Caco-2 (cell line): Measurements from ENCODE around the gene FBF1. TPM values are rescaled to one million over a fixed set of nuclear protein-coding genes. Genes with fewer than 3 reads are reported as not detected.

Experiments
- BruUV-seq: library from RNA; stranded (reverse); fragments of 400-500 nt; replicated peaks from 2 replicates; lab custom pipeline; 2021; lab: Mats Ljungman, UMichigan
- CTCF ChIA-PET: fragments of 300-600 bp; sonication (Branson Sonifier 250); formaldehyde crosslinking; loops from one replicate; lab custom pipeline; 2022; ENCODE audit warnings: antibody characterized with exemption; lab: Charles Lee
- POLR2A ChIA-PET: fragments of 300-600 bp; sonication (Branson Sonifier 250); formaldehyde crosslinking; loops from one replicate; lab custom pipeline; 2022; ENCODE audit warnings: antibody characterized with exemption; lab: Charles Lee
- DNase-seq, 2 experiments: peaks; one replicate each; pipeline versions ENCODE4 v3.0.0 to v3.0.0-alpha.2; 2020 to 2022
- H3K27me3 ChIP-seq: replicated peaks from 2 replicates; pipeline ENCODE4 v1.6.0; 2011; ENCODE audit warnings: low read length; ENCODE audit not compliant: control insufficient read depth, insufficient read depth
- H3K36me3 ChIP-seq: 2 replicates; pipeline ENCODE4 v1.5.1; 2011; ENCODE audit warnings: low read length; ENCODE audit not compliant: control insufficient read depth, insufficient read depth
- H3K4me1 ChIP-seq: fragments of 250-450 bp; sonication (Bioruptor Pico); 2 replicates; pipeline ENCODE4 v1.5.1; 2020; ENCODE audit warnings: mild to moderate bottlenecking
- H3K4me3 ChIP-seq: 2 replicates; pipeline ENCODE4 v1.5.1; 2011; ENCODE audit warnings: low read depth, mild to moderate bottlenecking, control low read depth, low read length
- H3K9me3 ChIP-seq: fragments of 250-450 bp; sonication (Bioruptor Pico); 2 replicates; pipeline ENCODE4 v1.5.1; 2020; ENCODE audit warnings: mild to moderate bottlenecking, moderate library complexity
- H3K27ac Mint-ChIP-seq: one replicate; pipeline ENCODE4 v1.8.0; 2022; ENCODE audit warnings: mixed read lengths; ENCODE audit not compliant: unreplicated experiment
- H3K27me3 Mint-ChIP-seq: one replicate; pipeline ENCODE4 v1.8.0; 2022; ENCODE audit warnings: mixed read lengths; ENCODE audit not compliant: insufficient read depth, unreplicated experiment
- H3K36me3 Mint-ChIP-seq: one replicate; pipeline ENCODE4 v1.8.0; 2022; ENCODE audit warnings: mild to moderate bottlenecking, mixed read lengths; ENCODE audit not compliant: insufficient read depth, unreplicated experiment
- H3K4me1 Mint-ChIP-seq: one replicate; pipeline ENCODE4 v1.8.0; 2022; ENCODE audit warnings: low read depth, mixed read lengths; ENCODE audit not compliant: unreplicated experiment
- H3K4me3 Mint-ChIP-seq: one replicate; pipeline ENCODE4 v1.8.0; 2022; ENCODE audit warnings: mild to moderate bottlenecking, moderate library complexity, mixed read lengths; ENCODE audit not compliant: unreplicated experiment
- H3K9me3 Mint-ChIP-seq: one replicate; pipeline ENCODE4 v1.8.0; 2022; ENCODE audit warnings: mixed read lengths; ENCODE audit not compliant: unreplicated experiment
- intact Hi-C: fragments of 100-400 bp; cut with micrococcal nuclease; formaldehyde crosslinking; loops from one replicate; pipeline ENCODE4 v1.10.0; 2022; ENCODE audit not compliant: unreplicated experiment
- total RNA-seq: library from RNA; stranded (reverse); gene quantifications from 2 replicates; pipeline ENCODE4 v1.2.3, GENCODE V29; 2022
- TF ChIP-seq, protein P1 (sequence below), 2 experiments: fragments of 200-600 bp in 1 of 2; IDR thresholded peaks; 1 replicate in 1 of 2; 2 replicates in 1 of 2; pipeline versions ENCODE4 v1.5.1 to v1.8.0; 2011 to 2022; ENCODE audit warnings: antibody characterized with exemption in 1 of 2, control low read depth in 1 of 2, inconsistent platforms in 1 of 2, low read depth in 1 of 2, low read length in 1 of 2, mild to moderate bottlenecking in 1 of 2, moderate library complexity in 1 of 2; ENCODE audit not compliant: insufficient read depth in 1 of 2, severe bottlenecking in 1 of 2, unreplicated experiment in 1 of 2

The FBF1 gene
- total RNA-seq, 1 experiment from 2014 or later: 14.1 TPM

DNA sequence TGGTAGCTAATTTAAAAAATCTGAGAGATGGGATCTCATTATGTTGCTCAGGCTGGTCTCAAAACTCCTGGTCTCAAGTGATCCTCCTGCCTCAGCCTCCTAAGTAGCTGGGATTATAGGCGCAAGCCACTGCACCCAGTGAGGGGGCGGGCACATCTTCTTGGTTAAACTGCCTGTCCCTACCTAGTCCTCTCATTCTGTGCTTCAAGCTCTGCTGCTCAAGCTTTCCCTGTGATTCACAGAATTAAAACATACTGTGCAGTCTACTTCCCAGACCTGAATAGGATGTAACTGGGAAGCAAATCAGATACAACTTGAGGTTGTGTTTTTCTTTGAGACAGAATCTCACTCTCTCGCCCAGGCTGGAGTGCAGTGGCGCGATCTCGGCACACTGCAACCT, 38.4 kb downstream of the FBF1 start:
- no peak overlapping the region for H3K27ac Mint-ChIP-seq
- ChIA-PET POLR2A (no interaction called here), CTCF (no interaction called here)
- BruUV-seq: no TSS peak
- Histone ChIP-seq H3K4me3 (no peak overlapping the region), H3K36me3 (peaks cover 4% of the 10 kb centered on the region; the same call in 1 of the 2 replicates), H3K9me3 (no peaks in the 10 kb centered on the region), H3K4me1 (peaks cover 12% of the 10 kb centered on the region), H3K27me3 (no peaks in the 10 kb centered on the region)
- TF ChIP-seq, protein P1, sequence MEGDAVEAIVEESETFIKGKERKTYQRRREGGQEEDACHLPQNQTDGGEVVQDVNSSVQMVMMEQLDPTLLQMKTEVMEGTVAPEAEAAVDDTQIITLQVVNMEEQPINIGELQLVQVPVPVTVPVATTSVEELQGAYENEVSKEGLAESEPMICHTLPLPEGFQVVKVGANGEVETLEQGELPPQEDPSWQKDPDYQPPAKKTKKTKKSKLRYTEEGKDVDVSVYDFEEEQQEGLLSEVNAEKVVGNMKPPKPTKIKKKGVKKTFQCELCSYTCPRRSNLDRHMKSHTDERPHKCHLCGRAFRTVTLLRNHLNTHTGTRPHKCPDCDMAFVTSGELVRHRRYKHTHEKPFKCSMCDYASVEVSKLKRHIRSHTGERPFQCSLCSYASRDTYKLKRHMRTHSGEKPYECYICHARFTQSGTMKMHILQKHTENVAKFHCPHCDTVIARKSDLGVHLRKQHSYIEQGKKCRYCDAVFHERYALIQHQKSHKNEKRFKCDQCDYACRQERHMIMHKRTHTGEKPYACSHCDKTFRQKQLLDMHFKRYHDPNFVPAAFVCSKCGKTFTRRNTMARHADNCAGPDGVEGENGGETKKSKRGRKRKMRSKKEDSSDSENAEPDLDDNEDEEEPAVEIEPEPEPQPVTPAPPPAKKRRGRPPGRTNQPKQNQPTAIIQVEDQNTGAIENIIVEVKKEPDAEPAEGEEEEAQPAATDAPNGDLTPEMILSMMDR (IDR thresholded peaks at IDR 0.05; ENCODE audit: insufficient read depth in 1 of 2, low read depth in 1 of 2, low read length in 1 of 2, severe bottlenecking in 1 of 2, unreplicated experiment in 1 of 2): no peak
- no peaks in the 10 kb centered on the region for H3K27me3 Mint-ChIP-seq
- DNase-seq: no peak
- peaks cover 64% of the 10 kb centered on the region for H3K36me3 Mint-ChIP-seq
- H3K4me1 Mint-ChIP-seq: no peaks in the 10 kb centered on the region
- intact Hi-C loops: no loop called here
- no peaks in the 10 kb centered on the region for H3K9me3 Mint-ChIP-seq
- H3K4me3 Mint-ChIP-seq: no peak overlapping the region

DNA sequence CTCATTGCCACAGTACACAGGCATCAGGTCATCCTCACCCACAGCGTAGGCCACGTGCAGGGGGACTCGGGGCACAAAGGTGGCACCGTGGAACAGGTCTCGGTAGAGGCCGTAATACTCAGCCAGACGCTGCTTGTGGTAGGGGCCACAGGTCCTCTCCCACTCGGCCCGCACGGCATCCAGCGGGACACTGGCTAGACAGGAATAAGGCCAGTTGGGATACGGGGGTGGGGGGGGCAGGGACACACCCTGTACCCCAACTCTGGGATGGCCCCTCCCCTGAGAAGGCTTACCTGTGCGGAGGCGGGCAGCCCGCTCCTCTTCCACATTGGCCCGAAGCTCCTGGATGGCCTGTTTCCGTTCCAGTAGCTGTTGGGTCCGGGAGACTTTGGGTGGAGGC, 39.1 kb downstream of the FBF1 start:
- peaks cover 70% of the 10 kb centered on the region for H3K36me3 Mint-ChIP-seq

DNA sequence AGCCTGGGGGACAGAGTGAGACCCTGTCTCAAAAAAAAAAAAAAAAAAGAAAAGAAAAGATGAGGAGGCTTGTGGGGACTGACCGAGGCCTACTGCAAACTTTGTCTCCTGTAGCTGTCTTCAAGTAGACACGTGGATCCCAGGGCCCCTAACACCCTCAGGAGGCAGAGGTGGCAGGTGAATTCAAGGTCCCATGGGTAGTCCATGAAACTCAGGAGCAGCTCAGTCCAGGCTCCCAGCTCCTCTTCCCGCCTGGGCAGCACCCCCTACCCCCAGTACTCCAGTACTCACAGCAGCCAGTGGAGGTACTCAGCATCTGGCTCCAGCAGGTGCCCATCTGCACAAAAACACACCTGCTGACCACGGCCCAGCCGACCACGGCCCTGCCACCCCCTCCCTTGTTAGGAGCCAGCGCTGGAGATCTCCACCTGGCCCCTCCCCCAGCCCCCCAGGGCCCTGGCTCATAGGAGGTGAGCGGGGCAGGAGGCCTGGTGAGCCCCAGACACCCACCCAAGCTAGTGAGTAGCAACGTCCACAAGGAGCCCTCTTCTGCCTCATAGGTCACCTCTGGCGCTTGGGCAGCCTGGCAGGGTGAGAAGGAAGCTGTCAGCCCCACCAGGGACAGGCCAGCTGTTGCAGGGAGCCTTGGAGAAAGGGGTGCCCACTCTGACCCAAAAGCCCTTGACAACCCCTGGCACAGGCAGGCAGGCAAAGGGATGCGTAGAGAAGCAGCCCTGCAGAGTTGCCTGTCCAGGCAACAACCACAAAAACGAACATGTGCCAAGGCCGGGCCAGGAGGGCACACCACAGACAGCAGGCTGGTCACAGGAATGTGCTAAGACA, 39.9 kb downstream of the FBF1 start:
- H3K9me3 Mint-ChIP-seq: no peaks in the 10 kb centered on the region
- H3K27ac Mint-ChIP-seq: no peak overlapping the region
- no peak overlapping the region for H3K4me3 ChIP-seq
- H3K27me3 Mint-ChIP-seq: no peaks in the 10 kb centered on the region
- intact Hi-C loops: no loop called here
- peaks cover 14% of the 10 kb centered on the region for H3K4me1 ChIP-seq
- no TSS peak for BruUV-seq
- TF ChIP-seq, protein P1 (IDR thresholded peaks at IDR 0.05; ENCODE audit: insufficient read depth in 1 of 2, low read depth in 1 of 2, low read length in 1 of 2, severe bottlenecking in 1 of 2, unreplicated experiment in 1 of 2): no peak
- no peaks in the 10 kb centered on the region for H3K9me3 ChIP-seq
- H3K27me3 ChIP-seq: no peaks in the 10 kb centered on the region
- no peak overlapping the region for H3K4me3 Mint-ChIP-seq
- H3K4me1 Mint-ChIP-seq: no peaks in the 10 kb centered on the region
- H3K36me3 Mint-ChIP-seq: peaks cover 72% of the 10 kb centered on the region
- H3K36me3 ChIP-seq: peaks cover 4% of the 10 kb centered on the region; the same call in 1 of the 2 replicates
- POLR2A ChIA-PET: no interaction called here
- CTCF ChIA-PET: no interaction called here
- DNase-seq: no peak

More for the DNA sequence above, 39.1 kb downstream of the FBF1 start:
- Histone ChIP-seq H3K27me3 (no peaks in the 10 kb centered on the region), H3K4me3 (no peak overlapping the region), H3K36me3 (peaks cover 4% of the 10 kb centered on the region; the same call in 1 of the 2 replicates), H3K4me1 (peaks cover 17% of the 10 kb centered on the region), H3K9me3 (no peaks in the 10 kb centered on the region)
- no peaks in the 10 kb centered on the region for H3K4me1 Mint-ChIP-seq
- DNase-seq: no peak
- TF ChIP-seq, protein P1 (IDR thresholded peaks at IDR 0.05; ENCODE audit: insufficient read depth in 1 of 2, low read depth in 1 of 2, low read length in 1 of 2, severe bottlenecking in 1 of 2, unreplicated experiment in 1 of 2): no peak
- H3K27ac Mint-ChIP-seq: no peak overlapping the region
- POLR2A ChIA-PET: no interaction called here
- H3K4me3 Mint-ChIP-seq: no peak overlapping the region
- BruUV-seq: no TSS peak
- CTCF ChIA-PET: no interaction called here
- intact Hi-C loops: no loop called here
- no peaks in the 10 kb centered on the region for H3K9me3 Mint-ChIP-seq
- H3K27me3 Mint-ChIP-seq: no peaks in the 10 kb centered on the region
